H1 (cell line): ENCODE measurements around the gene CA7. TPM values are rescaled to one million over a fixed set of nuclear protein-coding genes. Genes with fewer than 3 reads are reported as not detected.

Source experiments
- CHD7 ChIP-seq: fragments of 300-600 bp; sonication (generic); IDR thresholded peaks from 2 replicates; pipeline ENCODE4 v1.7.1; 2012; ENCODE audit warnings: low read length, moderate library complexity, mild to moderate bottlenecking, inconsistent platforms; ENCODE audit not compliant: insufficient replicate concordance
- polyA plus RNA-seq, 7 experiments: library from polyadenylated mRNA; depleted of rRNA in 3 of 7; stranded (reverse) in 5 of 7; unstranded in 2 of 7; fragments of >200 nt in 5 of 7; fragments of 200-250 nt in 2 of 7; gene quantifications; 1 replicate in 5 of 7; 2 replicates in 1 of 7; 4 replicates in 1 of 7; pipeline versions ENCODE4 v1.2.1 to v1.2.3, GENCODE V29; 2011 to 2013; ENCODE audit warnings: missing spikeins in 2 of 7, mixed read lengths in 2 of 7
- total RNA-seq: library from RNA; stranded (reverse); fragmentation: NEBNext Ultra II Directional; extraction: Animal tissue kit (Norgen Biotek cat#: 25700); gene quantifications from 2 replicates; pipeline ENCODE4 v1.2.1, GENCODE V29; 2021

CA7 gene
- total and polyA plus RNA-seq, 2 of the 8 experiments (the other 6 are each of a cell fraction or from before 2014, with no cell fraction given): 1.7 to 2.7 TPM

- no peak for TF ChIP-seq CHD7
Observed at GRCh38 chr16:66811043-66811442, 33.2 kb upstream of the CA7 start (continued).
